ENCODE data around the gene SPATA2. TPM values are rescaled to one million over a fixed set of nuclear protein-coding genes. Genes with fewer than 3 reads are reported as not detected.
A peak's percentile ranks its signal among the peaks of the same experiment; 100 is the strongest.

Gene SPATA2
- total and polyA plus RNA-seq, 2 of the 13 experiments (the other 11 are each of a cell fraction or from before 2014, with no cell fraction given): 3.2 to 8.7 TPM

- peak; percentile 38; the same call in 1 of the 2 replicates for TF ChIP-seq ZHX1 (CRISPR knock-in tag; IDR thresholded peaks at IDR 0.05; ENCODE audit: low read depth)
- no peak for TF ChIP-seq MBD4 (IDR thresholded peaks at IDR 0.05; ENCODE audit: borderline replicate concordance, low read length)
- no peak for TF ChIP-seq ZNF878 (CRISPR knock-in tag; IDR thresholded peaks at IDR 0.05)
- TF ChIP-seq ZNF777 (CRISPR knock-in tag; IDR thresholded peaks at IDR 0.05): no peak
- no peak for TF ChIP-seq PRPF4 (IDR thresholded peaks at IDR 0.05; ENCODE audit: low read depth, low read length, poor library complexity, severe bottlenecking)
- TF ChIP-seq ZNF572 (CRISPR knock-in tag; IDR thresholded peaks at IDR 0.05): peak; percentile 66; the same call in 1 of the 2 replicates
- no peak; the same call in 1 of the 2 replicates for TF ChIP-seq SMAD3 (CRISPR knock-in tag; IDR thresholded peaks at IDR 0.05)
- TF ChIP-seq NCOA1 (CRISPR knock-in tag; IDR thresholded peaks at IDR 0.05): no peak; the same call in 1 of the 2 replicates
- TF ChIP-seq ZNF552 (CRISPR knock-in tag; IDR thresholded peaks at IDR 0.05; ENCODE audit: borderline replicate concordance): no peak
- TF ChIP-seq RXRA (CRISPR knock-in tag; IDR thresholded peaks at IDR 0.05): peak; percentile 88; the same call in 1 of the 2 replicates
- no peak for TF ChIP-seq PHF20 (CRISPR knock-in tag; IDR thresholded peaks at IDR 0.05)
- no peak for TF ChIP-seq ZNF597 (CRISPR knock-in tag; IDR thresholded peaks at IDR 0.05)
- TF ChIP-seq ZNF790 (CRISPR knock-in tag; IDR thresholded peaks at IDR 0.05; ENCODE audit: borderline replicate concordance): no peak
- no peak for TF ChIP-seq ZZZ3 (CRISPR knock-in tag; IDR thresholded peaks at IDR 0.05; ENCODE audit: borderline replicate concordance)
- 0 out of 2 replicates have a peak, but pooled peaks have one; percentile 64 for TF ChIP-seq ZNF547 (CRISPR knock-in tag; IDR thresholded peaks at IDR 0.05)
- TF ChIP-seq ATF6 (CRISPR knock-in tag; conservative IDR thresholded peaks at IDR 0.05): 0 out of 2 replicates have a peak, but pooled peaks have one; percentile 51
- TF ChIP-seq MTERF4 (CRISPR knock-in tag; IDR thresholded peaks at IDR 0.05): no peak
- TF ChIP-seq ATM (IDR thresholded peaks at IDR 0.05; ENCODE audit: borderline replicate concordance): no peak
- peak; percentile 73 for TF ChIP-seq SAP130 (CRISPR knock-in tag; IDR thresholded peaks at IDR 0.05; ENCODE audit: low read depth)
- 0 out of 2 replicates have a peak, but pooled peaks have one; percentile 36 for TF ChIP-seq EEA1 (CRISPR knock-in tag; IDR thresholded peaks at IDR 0.05; ENCODE audit: borderline replicate concordance)
- no peak for TF ChIP-seq ATAD3A (CRISPR knock-in tag; IDR thresholded peaks at IDR 0.05)
- TF ChIP-seq SIX1 (CRISPR knock-in tag; IDR thresholded peaks at IDR 0.05; ENCODE audit: borderline replicate concordance): no peak
- TF ChIP-seq SMARCC2 (IDR thresholded peaks at IDR 0.05): no peak
Observed at GRCh38 chr20:49945701-49946477, 30.6 kb upstream of the SPATA2 start (continued).

Measured in HepG2 (cell line).